Activated CD4-positive, alpha-beta T cell treated with anti-CD3 and anti-CD28 coated beads, Interleukin-2, amount 10 ng/mL, durations not matched to agents 24 days and 14 days (primary cell): ENCODE measurements around the gene SYN1. TPM values are rescaled to one million over a fixed set of nuclear protein-coding genes. Genes with fewer than 3 reads are reported as not detected.

Experiments
- DNase-seq: peaks from one replicate; pipeline ENCODE4 v3.0.0; 2022
- H3K27ac Mint-ChIP-seq: one replicate; pipeline ENCODE4 v1.8.0; 2022; ENCODE audit warnings: mild to moderate bottlenecking, mixed read lengths
- H3K27me3 Mint-ChIP-seq: one replicate; pipeline ENCODE4 v1.8.0; 2022; ENCODE audit warnings: mixed read lengths
- H3K36me3 Mint-ChIP-seq: one replicate; pipeline ENCODE4 v1.8.0; 2022; ENCODE audit warnings: low read depth, mild to moderate bottlenecking, mixed read lengths
- H3K4me1 Mint-ChIP-seq: one replicate; pipeline ENCODE4 v1.8.0; 2021; ENCODE audit warnings: mixed read lengths
- H3K4me3 Mint-ChIP-seq: one replicate; pipeline ENCODE4 v1.8.0; 2022; ENCODE audit warnings: mild to moderate bottlenecking, moderate library complexity, mixed read lengths
- H3K9me3 Mint-ChIP-seq: one replicate; pipeline ENCODE4 v1.8.0; 2021; ENCODE audit warnings: mixed read lengths
- intact Hi-C: fragments of 100-400 bp; cut with micrococcal nuclease; formaldehyde crosslinking; loops from one replicate; pipeline ENCODE4 v1.15.1; 2023
- total RNA-seq: library from RNA; stranded (reverse); gene quantifications from 2 replicates; pipeline ENCODE4 v1.2.3, GENCODE V29; 2022

SYN1 gene
- total RNA-seq, 1 donor from 2014 or later: 0.49 TPM

DNA sequence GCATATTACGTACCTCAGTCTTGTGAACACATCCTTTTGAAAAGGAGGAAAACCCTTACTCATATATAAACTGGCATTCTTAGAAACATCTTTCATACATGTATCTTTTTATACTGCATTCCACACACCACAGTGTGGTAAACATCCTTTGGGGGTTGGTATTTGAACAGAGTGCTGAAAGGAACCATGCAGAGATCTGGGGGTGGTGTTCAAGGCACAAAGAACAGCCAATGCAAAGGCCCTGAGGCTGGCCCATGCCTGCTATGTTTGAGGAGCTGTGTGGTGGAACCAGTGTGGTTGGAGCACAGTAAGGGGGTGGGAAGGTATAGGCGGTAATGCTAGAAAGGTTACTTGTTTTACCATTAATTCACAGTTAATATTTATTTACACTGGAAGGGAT lies 28.7 kb upstream of the SYN1 start:
- Mint-ChIP-seq H3K4me3 (peak overlapping the region; percentile 93), H3K27ac (peak overlapping the region; percentile 89), H3K4me1 (peaks cover 60% of the 10 kb centered on the region), H3K27me3 (no peaks in the 10 kb centered on the region), H3K9me3 (no peaks in the 10 kb centered on the region), H3K36me3 (peaks cover 55% of the 10 kb centered on the region)
- DNase-seq: peak; percentile 68
- intact Hi-C loops: no loop called here

DNA sequence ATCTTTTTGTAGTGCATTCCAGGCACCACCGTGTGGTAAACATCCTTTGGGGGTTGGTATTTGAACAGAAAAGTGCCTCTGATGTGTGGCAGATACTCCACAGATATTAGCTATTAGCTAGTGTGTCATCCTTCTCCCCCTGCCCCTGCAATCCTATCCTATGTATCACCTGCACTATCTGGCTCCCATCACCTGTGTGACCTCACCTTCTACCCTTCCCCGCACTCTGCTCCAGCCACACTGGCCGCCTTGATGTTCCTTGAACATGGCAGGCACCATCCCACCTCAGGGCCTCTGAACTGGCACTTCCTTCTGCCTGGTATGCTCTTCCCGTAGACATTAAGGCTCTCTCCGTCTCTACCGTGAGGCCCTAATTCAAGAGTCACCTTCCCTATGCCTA lies 27.0 kb upstream of the SYN1 start:
- peak overlapping the region; percentile 61 for H3K27ac Mint-ChIP-seq
- DNase-seq: no peak
- peaks cover 45% of the 10 kb centered on the region for H3K36me3 Mint-ChIP-seq
- no peaks in the 10 kb centered on the region for H3K27me3 Mint-ChIP-seq
- peaks cover 49% of the 10 kb centered on the region for H3K4me1 Mint-ChIP-seq
- H3K4me3 Mint-ChIP-seq: peak overlapping the region; percentile 22
- intact Hi-C loops: no loop called here
- H3K9me3 Mint-ChIP-seq: no peaks in the 10 kb centered on the region

- no peak overlapping the region for H3K27ac Mint-ChIP-seq
These were observed 25.9 kb upstream of the SYN1 start for GRCh38 chrX:47645530-47645929.

DNA sequence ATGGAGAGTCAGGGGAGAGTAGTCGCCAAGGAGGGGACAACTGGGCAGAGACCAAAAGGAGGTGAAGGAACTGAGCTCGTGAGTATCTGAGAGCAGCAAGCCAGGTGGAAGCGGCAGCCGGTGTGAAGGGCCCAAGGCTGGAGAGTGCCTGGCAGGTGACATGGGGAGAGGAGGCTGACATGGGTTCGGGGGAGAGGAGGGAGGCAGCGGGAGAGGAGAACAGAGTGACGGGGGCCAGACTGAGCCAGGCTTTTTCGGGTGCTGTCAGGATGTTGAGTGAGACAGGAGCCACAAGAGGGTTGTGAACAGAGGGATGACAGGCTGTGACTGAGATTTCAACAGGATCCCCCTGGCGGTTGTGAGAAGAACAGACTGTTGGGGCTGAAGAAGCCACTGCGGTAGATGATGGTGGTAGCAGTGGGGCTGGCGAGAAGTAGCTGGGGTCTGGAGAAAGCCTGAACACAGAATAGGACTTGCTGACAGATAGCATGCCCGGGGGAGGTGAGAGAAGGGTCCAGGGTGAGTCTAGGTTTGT lies 25.0 kb upstream of the SYN1 start:
- Mint-ChIP-seq H3K27me3 (no peaks in the 10 kb centered on the region), H3K36me3 (peaks cover 56% of the 10 kb centered on the region), H3K27ac (peak overlapping the region; percentile 66), H3K4me3 (no peak overlapping the region), H3K9me3 (no peaks in the 10 kb centered on the region), H3K4me1 (peaks cover 38% of the 10 kb centered on the region)
- no peak for DNase-seq
- intact Hi-C loops: no loop called here

More at GRCh38 chrX:47645530-47645929, 25.9 kb upstream of the SYN1 start:
- Mint-ChIP-seq H3K36me3 (peaks cover 47% of the 10 kb centered on the region), H3K4me3 (no peak overlapping the region), H3K4me1 (peaks cover 38% of the 10 kb centered on the region), H3K9me3 (no peaks in the 10 kb centered on the region), H3K27me3 (no peaks in the 10 kb centered on the region)
- intact Hi-C loops: no loop called here
- no peak for DNase-seq

DNA sequence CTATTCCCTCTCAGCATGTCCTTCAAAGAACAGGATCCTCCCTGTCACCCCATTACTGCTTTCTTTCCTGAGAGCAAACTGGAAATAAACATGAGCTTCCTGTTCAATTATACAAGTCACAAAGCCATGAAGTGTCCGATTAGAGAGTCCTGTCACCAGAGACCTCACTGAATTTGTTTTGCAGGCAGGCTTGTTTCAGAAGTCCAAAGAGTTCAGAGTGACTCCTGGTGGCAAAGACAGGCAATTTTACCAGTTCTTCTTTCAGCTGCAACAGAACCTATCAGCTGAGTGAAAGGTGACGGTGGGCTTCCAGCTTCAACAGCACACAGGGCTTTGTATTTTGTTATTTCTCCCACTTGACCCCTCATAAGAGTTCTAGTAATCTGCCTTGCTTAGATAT lies 24.3 kb upstream of the SYN1 start:
- H3K36me3 Mint-ChIP-seq: peaks cover 56% of the 10 kb centered on the region

GRCh38 chrX:47638816-47639215 lies 19.2 kb upstream of the SYN1 start:
- peak overlapping the region; percentile 66 for H3K4me3 Mint-ChIP-seq
- DNase-seq: no peak

More for the DNA sequence above, 24.3 kb upstream of the SYN1 start:
- H3K4me3 Mint-ChIP-seq: no peak overlapping the region
- H3K27ac Mint-ChIP-seq: no peak overlapping the region
- peaks cover 35% of the 10 kb centered on the region for H3K4me1 Mint-ChIP-seq
- no peaks in the 10 kb centered on the region for H3K27me3 Mint-ChIP-seq
- intact Hi-C loops: no loop called here
- DNase-seq: no peak
- no peaks in the 10 kb centered on the region for H3K9me3 Mint-ChIP-seq

GRCh38 chrX:47637546-47638195 lies 18.0 kb upstream of the SYN1 start:
- Mint-ChIP-seq H3K27ac (peak overlapping the region; percentile 17), H3K27me3 (no peaks in the 10 kb centered on the region), H3K36me3 (peaks cover 58% of the 10 kb centered on the region), H3K9me3 (no peaks in the 10 kb centered on the region), H3K4me1 (peaks cover 21% of the 10 kb centered on the region), H3K4me3 (peak overlapping the region; percentile 66)
- intact Hi-C loops: loop anchor here (2.0 to 5.0 kb wide), 2 partner anchors 13 to 55 kb away; partner anchors contain the start of genes ELK1 and TIMP1
- peak; percentile 76 for DNase-seq

More at GRCh38 chrX:47638816-47639215, 19.2 kb upstream of the SYN1 start:
- Mint-ChIP-seq H3K9me3 (no peaks in the 10 kb centered on the region), H3K27me3 (no peaks in the 10 kb centered on the region), H3K4me1 (peaks cover 23% of the 10 kb centered on the region), H3K36me3 (peaks cover 58% of the 10 kb centered on the region), H3K27ac (no peak overlapping the region)
- intact Hi-C loops: loop anchor here (5.0 kb wide), 1 partner anchor 57 kb away; the partner anchor contains the start of gene TIMP1

GRCh38 chrX:47634871-47635575 lies 15.4 kb upstream of the SYN1 start:
- Mint-ChIP-seq H3K36me3 (peaks cover 41% of the 10 kb centered on the region), H3K4me3 (no peak overlapping the region)
- DNase-seq: no peak

GRCh38 chrX:47633689-47634590 lies 14.3 kb upstream of the SYN1 start:
- Mint-ChIP-seq H3K27ac (no peak overlapping the region), H3K27me3 (no peaks in the 10 kb centered on the region), H3K4me3 (no peak overlapping the region)

More at GRCh38 chrX:47634871-47635575, 15.4 kb upstream of the SYN1 start:
- Mint-ChIP-seq H3K9me3 (no peaks in the 10 kb centered on the region), H3K4me1 (peaks cover 24% of the 10 kb centered on the region), H3K27me3 (no peaks in the 10 kb centered on the region), H3K27ac (no peak overlapping the region)
- intact Hi-C loops: loop anchor here (5.0 kb wide), 1 partner anchor 53 kb away; the partner anchor contains the start of gene TIMP1

DNA sequence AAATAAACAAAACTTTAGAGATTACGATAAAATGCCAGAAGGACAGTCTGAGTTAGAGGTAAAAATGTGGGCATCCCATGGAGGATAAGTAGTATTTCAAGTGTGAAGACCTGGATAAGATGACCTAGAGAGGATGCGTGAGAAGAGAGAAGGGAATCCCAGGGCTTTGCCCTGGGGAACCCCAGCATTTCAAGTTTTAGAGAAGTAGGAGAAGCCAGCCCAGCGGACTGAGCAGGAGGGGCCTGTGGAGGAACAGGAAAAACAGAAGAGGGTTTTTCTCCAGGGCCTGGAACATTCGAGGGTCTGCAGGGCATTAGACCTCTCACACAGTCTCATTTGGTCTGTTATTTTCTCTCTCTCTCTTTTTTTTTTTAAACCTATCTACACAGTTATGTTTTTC lies 13.0 kb upstream of the SYN1 start:
- Mint-ChIP-seq H3K9me3 (no peaks in the 10 kb centered on the region), H3K27ac (no peak overlapping the region), H3K4me3 (no peak overlapping the region), H3K27me3 (no peaks in the 10 kb centered on the region), H3K36me3 (peaks cover 21% of the 10 kb centered on the region), H3K4me1 (peaks cover 26% of the 10 kb centered on the region)
- DNase-seq: no peak
- intact Hi-C loops: no loop called here

More at GRCh38 chrX:47633689-47634590, 14.3 kb upstream of the SYN1 start:
- no peaks in the 10 kb centered on the region for H3K9me3 Mint-ChIP-seq
- no peak for DNase-seq
- H3K36me3 Mint-ChIP-seq: peaks cover 30% of the 10 kb centered on the region
- intact Hi-C loops: no loop called here
- H3K4me1 Mint-ChIP-seq: peaks cover 29% of the 10 kb centered on the region

DNA sequence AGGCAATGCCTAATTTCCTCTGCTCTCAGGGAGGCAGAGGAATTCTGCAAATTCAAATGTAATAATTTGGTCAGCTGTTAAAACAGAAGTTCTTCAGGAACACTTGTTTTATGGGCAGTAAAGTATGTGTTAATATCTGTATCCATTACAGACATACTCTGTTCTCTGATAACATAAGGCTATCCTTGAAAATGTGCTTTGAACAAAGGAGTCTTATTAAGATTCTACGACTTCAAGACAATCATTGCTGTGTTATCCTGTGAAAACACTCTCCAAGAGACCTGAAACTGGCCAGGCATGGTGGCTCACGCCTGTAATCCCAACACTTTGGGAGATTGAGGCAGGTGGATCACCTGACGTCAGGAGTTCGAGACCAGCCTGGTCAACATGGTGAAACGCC lies 12.0 kb upstream of the SYN1 start:
- peaks cover 20% of the 10 kb centered on the region for H3K4me1 Mint-ChIP-seq

GRCh38 chrX:47629419-47630200 lies 10.0 kb upstream of the SYN1 start, which contains the start of gene CFP:
Gene CFP (minus strand): TSS chrX:47629930. CDS start chrX:47629844, 86 bp downstream.
- H3K4me3 Mint-ChIP-seq: peak within 1 kb of the TSS; percentile 83
- H3K9me3 Mint-ChIP-seq: no peaks in the 10 kb centered on the region
- H3K36me3 Mint-ChIP-seq: peaks cover 14% of the 10 kb centered on the region
- H3K27me3 Mint-ChIP-seq: no peaks in the 10 kb centered on the region
- intact Hi-C loops: no loop called here
- peaks cover 22% of the 10 kb centered on the region for H3K4me1 Mint-ChIP-seq
- peak within 1 kb of the TSS; percentile 84 for H3K27ac Mint-ChIP-seq
- DNase-seq: peak; percentile 67

More for the DNA sequence above, 12.0 kb upstream of the SYN1 start:
- intact Hi-C loops: no loop called here
- H3K27me3 Mint-ChIP-seq: no peaks in the 10 kb centered on the region
- no peak for DNase-seq
- H3K9me3 Mint-ChIP-seq: no peaks in the 10 kb centered on the region
- H3K4me3 Mint-ChIP-seq: no peak overlapping the region
- H3K36me3 Mint-ChIP-seq: peaks cover 15% of the 10 kb centered on the region
- H3K27ac Mint-ChIP-seq: no peak overlapping the region
